Astrocyte of the cerebellum (primary cell): ENCODE measurements around the gene VAMP8.

Experiments used
- DNase-seq: peaks from one replicate; pipeline ENCODE4 v3.0.0-alpha.2; 2011; ENCODE audit warnings: low read depth
- H3K4me3 ChIP-seq: 2 replicates; pipeline ENCODE4 v1.5.1; 2011; ENCODE audit warnings: mild to moderate bottlenecking, low read depth, low read length, moderate library complexity
- CTCF ChIP-seq: IDR thresholded peaks from 2 replicates; pipeline ENCODE4 v1.5.1; 2012; ENCODE audit warnings: low read length, low read depth, moderate library complexity, mild to moderate bottlenecking; ENCODE audit errors: missing control alignments
- in situ Hi-C: cut with HindIII; loops from 2 replicates; pipeline ENCODE4 v1.10.0; 2017; ENCODE audit warnings: low sequenced_read_pairs

The VAMP8 gene

GRCh38 chr2:85579266-85579935 lies 2.0 kb downstream of the VAMP8 start:
- H3K4me3 ChIP-seq = no peak overlapping the region
- no peak for DNase-seq
- no peak for TF ChIP-seq CTCF

GRCh38 chr2:85580206-85580605 lies 2.8 kb downstream of the VAMP8 start:
- TF ChIP-seq CTCF = no peak
- DNase-seq = no peak
- H3K4me3 ChIP-seq = no peak overlapping the region
- in situ Hi-C loops = no loop called here

More at GRCh38 chr2:85579266-85579935, 2.0 kb downstream of the VAMP8 start:
- in situ Hi-C loops = no loop called here

GRCh38 chr2:85582492-85582891 lies 5.1 kb downstream of the VAMP8 start:
- no peak overlapping the region for H3K4me3 ChIP-seq
- in situ Hi-C loops = no loop called here
- no peak for DNase-seq
- no peak for TF ChIP-seq CTCF

- in situ Hi-C loops = no loop called here
- TF ChIP-seq CTCF = no peak
- peak overlapping the region; percentile 53 for H3K4me3 ChIP-seq
- no peak for DNase-seq
These were observed 6.4 kb downstream of the VAMP8 start for GRCh38 chr2:85583667-85584353.

- DNase-seq = no peak
- H3K4me3 ChIP-seq = peak within 1 kb of the TSS; percentile 53
- in situ Hi-C loops = no loop called here
- no peak for TF ChIP-seq CTCF
These were observed 7.0 kb downstream of the VAMP8 start, which contains the start of gene VAMP5 for GRCh38 chr2:85584354-85584856. TSS of gene VAMP5 (plus strand) at chr2:85584431. CDS start at chr2:85584491, 60 bp downstream.

- in situ Hi-C loops = no loop called here
- peak overlapping the region; percentile 53 for H3K4me3 ChIP-seq
- DNase-seq = no peak
- TF ChIP-seq CTCF = no peak
These were observed 7.7 kb downstream of the VAMP8 start for GRCh38 chr2:85584857-85585780.
